Panc1 (cell line): ENCODE measurements around the gene CFAP58.

Experiments
- CTCF ChIP-seq: fragments of 450-650 bp; IDR thresholded peaks from 2 replicates; pipeline ENCODE4 v1.5.1; 2017; ENCODE audit warnings: mild to moderate bottlenecking
- POLR2AphosphoS5 ChIP-seq: IDR thresholded peaks from 2 replicates; pipeline ENCODE4 v1.6.1; 2012; ENCODE audit warnings: mild to moderate bottlenecking, low read depth, low read length, moderate library complexity
- REST ChIP-seq, 2 experiments: IDR thresholded peaks; 2 replicates each; pipeline ENCODE4 v1.6.1; 2011 to 2012; ENCODE audit warnings: low read depth in 2 of 2, control low read depth in 1 of 2, low read length in 1 of 2, mild to moderate bottlenecking in 1 of 2, moderate library complexity in 1 of 2; ENCODE audit not compliant: insufficient read depth in 1 of 2

- TF ChIP-seq POLR2AphosphoS5 (no peak), CTCF (no peak), REST (IDR thresholded peaks at IDR 0.05; ENCODE audit: insufficient read depth in 1 of 2, low read depth in 2 of 2, low read length in 1 of 2) (no peak)
Measured at GRCh38 chr10:104347295-104348045, 6.2 kb upstream of the CFAP58 start.
